HG03175 (cell line): ENCODE measurements around the gene EFNA2.

Source experiments
- ATAC-seq: cut with Tn5 transposase; IDR thresholded peaks from one replicate; pipeline ENCODE4 v1.9.1; 2021; ENCODE audit warnings: mild to moderate bottlenecking, moderate library complexity; ENCODE audit not compliant: unreplicated experiment

EFNA2 gene

DNA sequence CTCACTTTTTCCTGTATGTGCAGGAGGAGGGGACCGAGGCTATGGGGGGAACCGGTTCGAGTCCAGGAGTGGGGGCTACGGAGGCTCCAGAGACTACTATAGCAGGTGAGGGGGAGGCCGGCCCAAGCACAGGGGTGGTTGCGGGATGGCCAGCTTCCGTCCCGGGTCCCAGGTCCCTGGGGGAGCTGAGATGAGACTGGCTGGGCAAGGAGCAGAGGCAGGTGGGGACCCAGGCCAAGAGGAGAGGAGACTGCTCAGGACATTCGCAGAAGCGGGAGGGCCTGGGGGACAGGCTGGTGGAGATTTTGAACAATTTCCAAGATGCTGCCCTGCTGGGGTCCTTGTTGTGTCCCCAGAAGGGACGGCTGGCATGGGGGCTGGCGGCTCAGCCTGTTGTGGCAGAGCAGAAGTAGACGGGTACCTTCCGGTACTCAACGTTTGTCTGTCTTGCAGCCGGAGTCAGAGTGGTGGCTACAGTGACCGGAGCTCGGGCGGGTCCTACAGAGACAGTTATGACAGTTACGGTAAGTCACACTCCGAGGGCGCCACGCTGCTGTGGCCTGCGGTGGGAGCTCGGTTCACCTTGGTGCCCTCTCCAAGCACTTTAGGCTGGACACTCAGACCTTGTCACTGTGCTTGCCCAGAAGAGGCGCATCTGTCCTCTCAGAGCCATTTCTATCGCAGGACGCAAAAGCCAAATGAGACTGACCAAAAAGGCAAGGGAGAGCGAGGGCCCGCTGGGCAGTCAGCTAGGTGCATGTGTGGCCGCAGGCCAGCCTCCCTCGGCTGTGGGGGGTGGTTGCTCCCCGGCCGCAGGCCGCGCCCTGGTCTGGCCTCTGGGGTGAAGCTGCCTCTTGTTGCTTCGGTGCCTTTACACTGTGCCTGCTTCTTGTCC lies 13.9 kb upstream of the EFNA2 start:
- ATAC-seq, result no peak

GRCh38 chr19:1272423-1273262 lies 13.0 kb upstream of the EFNA2 start:
- no peak for ATAC-seq

- ATAC-seq, result no peak
Measured at GRCh38 chr19:1273263-1274041, 12.2 kb upstream of the EFNA2 start.

DNA sequence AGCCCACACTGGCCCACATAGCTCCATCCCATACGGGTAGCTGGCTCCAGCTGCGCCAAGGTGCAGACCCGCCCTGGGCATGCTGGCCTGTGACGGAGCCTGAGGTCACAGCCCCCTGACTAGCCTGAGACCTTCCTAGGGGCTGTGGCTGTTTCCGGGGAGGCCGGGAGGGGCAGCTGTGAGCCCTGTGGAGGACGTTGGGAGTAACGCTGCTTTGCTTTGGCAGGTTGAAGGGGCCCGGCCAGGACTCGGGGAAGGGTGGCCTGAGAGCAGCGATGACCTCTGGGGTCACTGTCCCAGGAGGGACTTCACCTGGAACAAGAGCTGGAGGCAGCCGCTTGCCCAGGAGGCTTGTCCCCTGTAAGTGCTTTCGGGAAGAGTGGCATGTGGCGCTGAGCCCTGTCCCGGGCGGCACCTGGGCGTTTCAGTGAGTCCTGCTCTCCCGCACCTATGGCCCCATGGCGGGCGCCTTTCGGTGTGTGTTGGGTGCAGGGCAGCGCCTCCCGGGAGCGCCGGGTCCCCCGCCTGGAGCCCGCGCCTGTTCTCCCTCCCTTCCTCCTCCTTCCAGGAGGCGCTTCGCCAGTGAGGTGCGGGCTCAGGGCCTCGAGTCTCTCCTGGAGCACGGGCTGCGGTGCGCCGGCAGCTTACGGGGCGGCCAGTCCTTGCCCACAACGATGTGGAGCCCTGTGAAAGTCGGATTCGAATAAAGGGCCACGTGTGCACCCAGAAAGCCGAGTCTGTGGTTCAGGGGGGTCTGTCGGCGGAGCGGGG lies 11.4 kb upstream of the EFNA2 start:
- ATAC-seq, result no peak

DNA sequence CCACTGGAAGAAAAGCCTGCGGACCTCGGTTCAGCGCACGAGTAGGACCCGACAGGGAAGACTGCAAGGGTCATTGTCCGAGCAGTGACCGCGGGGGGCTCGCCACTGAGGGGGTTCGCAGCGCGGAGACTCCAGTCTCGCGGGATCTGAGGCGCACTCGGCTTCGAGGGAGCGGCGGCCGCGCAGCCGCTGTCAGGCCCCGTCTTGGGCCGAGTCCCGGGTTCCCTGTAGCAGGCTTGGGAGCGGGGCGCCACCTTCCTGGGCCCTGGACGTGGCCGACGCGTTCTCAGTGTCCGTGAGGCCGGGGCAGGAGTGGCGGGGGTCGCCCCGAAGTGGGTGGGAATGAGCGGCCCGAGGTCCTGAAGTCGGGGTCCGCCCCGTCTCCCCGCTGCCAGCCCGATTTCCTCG lies 10.8 kb upstream of the EFNA2 start:
- no peak for ATAC-seq

DNA sequence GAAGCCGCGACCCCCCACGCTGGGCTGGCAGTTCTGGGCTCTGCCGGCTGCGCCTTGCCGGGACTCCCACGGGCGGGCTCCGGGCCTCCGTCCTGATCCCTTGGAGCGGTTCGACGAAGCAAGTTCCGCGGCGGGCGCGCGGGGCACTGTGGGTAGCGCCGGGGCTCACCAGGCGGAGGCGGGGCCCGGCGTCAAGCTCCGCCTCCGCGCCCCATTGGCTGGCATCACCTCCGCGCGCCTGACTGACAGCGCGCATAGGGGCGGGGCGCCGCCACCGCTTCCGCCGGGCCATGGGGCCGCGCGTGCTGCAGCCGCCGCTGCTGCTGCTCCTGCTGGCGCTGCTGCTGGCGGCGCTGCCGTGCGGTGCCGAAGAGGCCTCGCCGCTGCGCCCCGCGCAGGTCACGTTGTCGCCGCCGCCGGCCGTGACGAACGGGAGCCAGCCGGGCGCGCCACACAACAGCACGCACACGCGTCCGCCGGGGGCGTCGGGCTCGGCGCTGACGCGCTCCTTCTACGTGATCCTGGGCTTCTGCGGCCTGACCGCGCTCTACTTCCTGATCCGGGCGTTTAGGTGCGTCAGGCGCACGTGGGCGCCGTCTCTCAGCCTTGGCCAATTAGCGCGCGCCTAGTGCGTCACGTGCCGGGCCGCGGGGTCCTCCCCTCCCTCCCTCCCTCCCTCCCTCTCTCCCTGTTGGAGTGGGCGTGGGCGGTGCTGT lies 10.3 kb upstream of the EFNA2 start, which contains the start of gene FAM174C:
TSS of gene FAM174C (plus strand) at position 271 of the 716 bp plus-strand sequence. CDS start at position 291, 20 bp downstream.
- peak; percentile 80 for ATAC-seq

DNA sequence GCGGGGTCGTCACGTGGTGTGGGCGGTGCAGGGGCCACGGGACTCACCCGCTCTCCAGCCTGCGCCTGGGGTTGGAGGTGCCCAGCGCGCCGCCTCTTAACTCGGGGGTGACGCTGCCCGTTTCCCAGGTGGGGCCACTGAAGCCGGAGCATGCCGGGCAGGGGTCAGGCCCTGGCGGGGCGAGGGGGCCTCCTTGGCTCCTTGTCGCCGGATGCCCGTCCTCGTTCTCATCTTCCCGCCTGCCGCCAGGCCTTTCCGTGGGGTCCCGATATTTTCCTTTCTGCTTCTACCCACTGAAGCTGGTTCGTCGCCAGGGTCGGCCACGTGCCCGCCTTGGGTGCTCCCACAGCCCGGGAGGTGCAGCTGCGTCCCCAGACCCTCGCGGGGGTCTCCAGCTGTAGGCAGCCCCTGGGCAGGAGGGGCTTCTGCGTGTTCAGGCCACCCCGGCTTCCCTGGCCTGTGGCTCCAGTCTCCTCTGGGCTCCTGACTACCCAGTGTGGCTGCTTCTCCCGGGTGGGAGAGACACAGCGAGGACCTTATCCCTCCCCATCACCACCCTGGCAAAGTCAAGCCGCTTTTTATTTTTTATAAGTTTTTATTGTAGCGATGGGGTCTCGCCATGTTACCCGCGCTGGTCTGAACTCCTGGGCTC lies 9.6 kb upstream of the EFNA2 start:
- no peak for ATAC-seq

- no peak for ATAC-seq
Measured at GRCh38 chr19:1276628-1277022, 9.0 kb upstream of the EFNA2 start.

DNA sequence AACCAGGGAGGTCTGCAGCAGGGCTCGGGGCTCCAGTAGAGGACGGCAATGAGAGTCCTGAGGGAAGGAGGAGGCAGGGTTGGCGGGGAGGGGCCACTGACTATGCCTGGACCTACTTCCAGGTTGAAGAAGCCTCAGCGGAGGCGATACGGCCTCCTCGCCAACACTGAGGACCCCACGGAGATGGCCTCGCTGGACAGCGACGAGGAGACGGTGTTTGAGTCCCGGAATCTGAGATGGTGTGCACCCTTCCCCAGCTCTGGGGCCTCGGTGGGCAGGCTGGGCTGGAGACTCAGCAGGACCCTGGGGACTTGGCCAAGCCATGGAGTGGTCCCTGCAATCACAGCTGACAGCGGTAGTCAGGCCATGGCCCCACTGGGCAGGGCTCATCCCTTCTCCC lies 8.6 kb upstream of the EFNA2 start:
- ATAC-seq, result no peak

DNA sequence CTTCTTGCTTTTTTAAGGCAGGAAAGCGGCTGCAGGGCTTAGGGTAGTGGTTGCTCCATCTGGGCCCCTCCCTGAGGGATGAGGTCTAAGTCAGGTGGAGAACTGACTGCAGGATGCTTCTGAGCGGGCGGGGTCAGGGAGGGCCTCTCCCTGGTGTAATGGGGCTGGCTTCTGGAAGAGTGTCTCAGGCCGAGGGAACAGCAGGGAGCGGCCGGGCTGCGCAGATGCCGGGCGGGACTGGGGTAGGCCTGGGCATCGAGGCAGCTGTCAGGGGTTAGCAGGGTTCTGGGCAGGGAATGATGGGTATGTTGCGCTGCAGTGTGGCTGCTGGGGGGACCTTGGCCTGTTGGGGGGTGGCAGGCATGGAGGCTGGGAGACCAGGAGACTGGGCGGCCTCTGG lies 7.6 kb upstream of the EFNA2 start:
- no peak for ATAC-seq

DNA sequence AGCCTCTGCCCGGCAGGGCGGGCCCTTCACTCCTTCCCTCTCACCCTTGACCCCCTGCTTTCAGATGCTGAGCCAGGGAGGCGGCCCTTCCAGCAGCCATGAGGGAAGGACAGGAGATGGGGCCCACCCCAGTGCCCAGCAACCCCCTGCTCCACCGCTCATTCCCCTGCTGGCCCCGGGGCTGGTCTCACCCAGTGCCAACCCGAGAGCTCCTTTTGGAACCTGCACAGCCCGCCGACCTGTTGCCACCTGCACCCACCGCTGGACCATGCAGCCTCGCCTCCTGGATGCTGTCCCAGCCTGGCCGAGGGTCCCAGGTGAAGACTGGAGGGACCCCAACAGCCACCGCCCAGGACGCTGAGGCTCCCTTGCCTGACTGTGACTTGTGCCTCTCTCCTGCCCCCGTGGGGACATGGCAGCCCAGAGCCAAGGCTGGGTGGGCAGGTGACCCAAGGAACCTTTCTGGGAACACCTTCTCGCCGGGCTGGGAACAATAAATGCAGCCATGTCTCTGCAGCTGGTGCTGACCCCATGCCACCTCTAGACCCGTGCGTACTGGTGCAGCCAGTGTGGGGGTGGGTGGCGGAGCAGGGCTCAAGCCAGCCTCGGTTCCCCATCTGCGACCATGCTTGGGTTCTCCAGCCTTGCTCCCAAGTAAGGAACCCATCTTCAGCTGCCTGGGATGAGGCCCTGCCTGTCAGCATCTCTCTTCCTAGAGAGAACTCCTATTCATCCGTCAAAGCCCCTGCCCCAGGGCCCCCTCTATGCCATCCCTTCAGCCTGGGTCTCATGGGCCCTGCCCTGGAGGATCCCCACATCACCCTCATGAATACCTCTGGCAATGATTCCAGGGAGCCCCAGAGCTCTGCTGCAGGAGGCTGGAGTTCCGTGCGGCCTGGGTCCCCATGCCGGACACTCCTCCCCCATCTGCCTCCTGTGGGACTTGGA lies 6.7 kb upstream of the EFNA2 start:
- no peak for ATAC-seq

- no peak for ATAC-seq
Measured at GRCh38 chr19:1279782-1280341, 5.8 kb upstream of the EFNA2 start.

- no peak for ATAC-seq
Measured at GRCh38 chr19:1280636-1281568, 4.8 kb upstream of the EFNA2 start.

DNA sequence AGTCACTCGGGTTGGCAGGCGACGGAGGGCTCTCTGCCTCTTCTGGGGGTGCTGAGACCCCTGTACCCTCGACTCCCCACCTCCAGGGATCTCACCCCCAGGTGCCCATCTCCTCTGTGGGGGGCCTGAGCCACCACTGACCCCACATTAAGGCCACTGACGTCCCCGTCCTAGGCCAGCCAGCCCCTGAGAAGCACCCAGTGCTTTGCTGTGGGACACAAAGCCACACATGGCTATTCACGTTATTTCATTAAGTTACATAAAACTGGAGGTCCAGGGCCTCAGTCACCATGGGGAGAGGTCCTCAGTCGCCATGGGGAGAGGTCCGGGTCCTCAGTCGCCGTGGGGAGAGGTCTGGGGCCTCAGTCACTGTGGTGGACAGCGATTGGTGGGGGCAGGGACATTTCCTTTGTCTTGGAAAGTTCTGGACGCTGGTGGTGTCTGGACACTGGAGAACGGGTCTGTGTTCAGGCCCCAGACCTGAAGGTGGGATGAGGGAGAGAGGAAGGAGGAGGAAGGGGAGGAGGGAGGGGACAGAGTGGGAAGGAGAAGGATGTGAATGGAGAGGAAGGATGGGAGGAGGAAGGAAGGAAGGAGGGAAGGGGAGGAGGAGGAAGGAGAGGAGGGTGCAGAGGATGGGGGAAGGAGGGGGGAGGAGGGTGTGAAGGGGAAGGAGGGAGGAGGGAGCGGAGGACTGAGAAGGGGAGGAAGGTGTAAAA lies 3.9 kb upstream of the EFNA2 start:
- no peak for ATAC-seq

DNA sequence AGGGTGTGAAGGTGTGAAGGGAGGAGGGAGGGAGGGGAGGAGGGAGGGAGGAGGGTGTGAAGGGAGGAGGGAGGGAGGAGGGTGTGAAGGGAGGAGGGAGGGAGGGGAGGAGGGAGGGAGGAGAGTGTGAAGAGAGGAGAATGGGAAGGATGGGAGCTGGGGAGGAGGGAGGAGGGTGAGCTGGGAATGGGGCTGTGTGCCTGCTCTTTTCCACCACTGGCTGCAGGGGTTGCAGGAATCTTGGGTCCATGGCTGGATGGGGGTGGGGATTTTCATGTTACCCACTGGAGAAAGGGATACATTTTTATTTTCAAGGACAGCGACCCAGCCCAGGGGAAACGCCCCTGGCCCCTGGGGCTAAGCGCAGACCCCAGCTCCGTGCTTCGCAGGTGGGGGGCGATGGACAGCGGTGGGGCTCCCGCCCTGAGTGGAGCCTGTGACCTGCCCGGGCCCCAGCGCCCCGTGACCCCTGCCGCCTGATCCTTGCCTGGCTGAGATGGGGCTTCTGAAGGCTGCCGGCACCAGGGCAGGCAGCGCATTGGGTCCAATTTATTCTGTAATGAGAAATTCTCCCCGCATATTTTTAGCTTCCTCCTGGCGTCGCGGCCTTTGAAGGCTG lies 3.0 kb upstream of the EFNA2 start:
- ATAC-seq, result no peak
